Gastrocnemius medialis (tissue), 4 donors: ENCODE measurements around the gene TCAP.

Source experiments
- POLR2A ChIP-seq, 2 donors: fragments of 450-650 bp; IDR thresholded peaks; one replicate each; pipeline ENCODE4 v1.6.1; 2017; ENCODE audit warnings: antibody characterized with exemption in 2 of 2, mild to moderate bottlenecking in 2 of 2, moderate library complexity in 2 of 2
- TF ChIP-seq, protein P1 (sequence below), 5 experiments: fragments of 450-650 bp in 3 of 5; fragments of 200-600 bp in 2 of 5; sonication (generic) in 2 of 5; IDR thresholded peaks in 4 of 5; conservative IDR thresholded peaks in 1 of 5; 1 replicate in 4 of 5; 2 replicates in 1 of 5; pipeline ENCODE4 v1.5.1; 2016 to 2019; ENCODE audit warnings: antibody characterized with exemption in 5 of 5, mild to moderate bottlenecking in 3 of 5, moderate library complexity in 3 of 5

DNA sequence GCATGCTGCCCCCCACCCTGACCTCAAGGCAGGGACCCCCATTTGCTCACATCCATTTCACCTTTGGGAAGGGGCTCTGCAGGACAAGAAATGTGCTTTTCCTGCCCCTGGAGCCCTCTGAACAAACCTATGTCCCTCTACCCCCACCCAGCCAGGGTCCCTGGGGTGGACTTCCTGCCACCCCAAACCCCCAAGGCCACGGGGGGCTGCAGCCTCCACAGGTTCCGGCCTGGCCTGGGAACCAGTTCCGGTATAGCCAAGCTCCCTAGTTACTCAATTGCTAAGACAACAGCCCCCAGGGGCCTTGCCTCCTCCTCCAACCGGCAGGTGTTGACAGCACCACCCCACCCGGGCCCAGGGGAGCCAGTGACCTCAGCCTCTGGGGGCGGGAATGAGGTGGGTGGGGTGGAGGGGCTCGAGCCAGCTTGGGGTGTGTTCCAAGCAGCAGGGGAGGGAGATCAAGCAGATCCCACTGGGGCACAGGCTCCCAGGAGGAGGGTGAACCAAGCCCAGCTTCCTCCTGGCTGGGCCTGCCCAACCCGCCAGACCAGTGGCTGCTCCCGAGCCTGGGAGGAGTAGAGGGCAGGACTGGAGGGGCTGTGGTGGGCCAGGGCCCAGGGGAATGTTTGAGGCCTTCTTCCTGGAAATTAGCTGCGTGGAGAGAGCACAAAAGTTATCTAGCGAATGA lies 9.7 kb downstream of the TCAP start:
- TF ChIP-seq, protein P1, sequence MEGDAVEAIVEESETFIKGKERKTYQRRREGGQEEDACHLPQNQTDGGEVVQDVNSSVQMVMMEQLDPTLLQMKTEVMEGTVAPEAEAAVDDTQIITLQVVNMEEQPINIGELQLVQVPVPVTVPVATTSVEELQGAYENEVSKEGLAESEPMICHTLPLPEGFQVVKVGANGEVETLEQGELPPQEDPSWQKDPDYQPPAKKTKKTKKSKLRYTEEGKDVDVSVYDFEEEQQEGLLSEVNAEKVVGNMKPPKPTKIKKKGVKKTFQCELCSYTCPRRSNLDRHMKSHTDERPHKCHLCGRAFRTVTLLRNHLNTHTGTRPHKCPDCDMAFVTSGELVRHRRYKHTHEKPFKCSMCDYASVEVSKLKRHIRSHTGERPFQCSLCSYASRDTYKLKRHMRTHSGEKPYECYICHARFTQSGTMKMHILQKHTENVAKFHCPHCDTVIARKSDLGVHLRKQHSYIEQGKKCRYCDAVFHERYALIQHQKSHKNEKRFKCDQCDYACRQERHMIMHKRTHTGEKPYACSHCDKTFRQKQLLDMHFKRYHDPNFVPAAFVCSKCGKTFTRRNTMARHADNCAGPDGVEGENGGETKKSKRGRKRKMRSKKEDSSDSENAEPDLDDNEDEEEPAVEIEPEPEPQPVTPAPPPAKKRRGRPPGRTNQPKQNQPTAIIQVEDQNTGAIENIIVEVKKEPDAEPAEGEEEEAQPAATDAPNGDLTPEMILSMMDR (IDR thresholded peaks at IDR 0.05 in 4 of 5, conservative IDR thresholded peaks at IDR 0.05 in 1 of 5): no peak
- no peak for TF ChIP-seq POLR2A (IDR thresholded peaks at IDR 0.05)
